AG09309 (cell line): ENCODE results near the gene PTPN7.
"Not testable (repeated sequence)": the region's sequence is repeated elsewhere in the genome, so short reads cannot be mapped to it uniquely, and the experiment has no call there.

Experiments used
- DNase-seq: peaks from one replicate; pipeline ENCODE4 v3.0.0-alpha.2; 2010; ENCODE audit warnings: low read depth
- H3K4me3 ChIP-seq: 2 replicates; pipeline ENCODE4 v1.5.1; 2011; ENCODE audit warnings: mild to moderate bottlenecking, low read depth, low read length, moderate library complexity; ENCODE audit not compliant: control insufficient read depth
- CTCF ChIP-seq: IDR thresholded peaks from 2 replicates; pipeline ENCODE4 v1.5.1; 2011; ENCODE audit warnings: mild to moderate bottlenecking, low read depth, low read length, inconsistent platforms; ENCODE audit not compliant: insufficient read depth, control insufficient read depth; ENCODE audit errors: missing control alignments

Gene PTPN7

GRCh38 chr1:202172015-202172355 lies 11.6 kb upstream of the PTPN7 start:
- no peak for TF ChIP-seq CTCF
- no peak overlapping the region for H3K4me3 ChIP-seq
- no peak for DNase-seq

- DNase-seq: no peak
- H3K4me3 ChIP-seq: no peak overlapping the region
- no peak for TF ChIP-seq CTCF
Observed at GRCh38 chr1:202171292-202172014, 11.1 kb upstream of the PTPN7 start.

GRCh38 chr1:202170726-202171125 lies 10.3 kb upstream of the PTPN7 start:
- no peak for TF ChIP-seq CTCF
- DNase-seq: no peak
- H3K4me3 ChIP-seq: no peak overlapping the region

GRCh38 chr1:202168861-202169260 lies 8.5 kb upstream of the PTPN7 start:
- TF ChIP-seq CTCF: no peak
- no peak for DNase-seq
- H3K4me3 ChIP-seq: no peak overlapping the region

- no peak overlapping the region for H3K4me3 ChIP-seq
- DNase-seq: no peak
- no peak for TF ChIP-seq CTCF
Observed at GRCh38 chr1:202167708-202168415, 7.5 kb upstream of the PTPN7 start.

GRCh38 chr1:202167054-202167453 lies 6.7 kb upstream of the PTPN7 start:
- not testable (repeated sequence) for H3K4me3 ChIP-seq, DNase-seq
